ENCODE data around the gene ZNF638. TPM values are rescaled to one million over a fixed set of nuclear protein-coding genes. Genes with fewer than 3 reads are reported as not detected.

Gene ZNF638
- total RNA-seq, 1 donor: 152 TPM

DNA sequence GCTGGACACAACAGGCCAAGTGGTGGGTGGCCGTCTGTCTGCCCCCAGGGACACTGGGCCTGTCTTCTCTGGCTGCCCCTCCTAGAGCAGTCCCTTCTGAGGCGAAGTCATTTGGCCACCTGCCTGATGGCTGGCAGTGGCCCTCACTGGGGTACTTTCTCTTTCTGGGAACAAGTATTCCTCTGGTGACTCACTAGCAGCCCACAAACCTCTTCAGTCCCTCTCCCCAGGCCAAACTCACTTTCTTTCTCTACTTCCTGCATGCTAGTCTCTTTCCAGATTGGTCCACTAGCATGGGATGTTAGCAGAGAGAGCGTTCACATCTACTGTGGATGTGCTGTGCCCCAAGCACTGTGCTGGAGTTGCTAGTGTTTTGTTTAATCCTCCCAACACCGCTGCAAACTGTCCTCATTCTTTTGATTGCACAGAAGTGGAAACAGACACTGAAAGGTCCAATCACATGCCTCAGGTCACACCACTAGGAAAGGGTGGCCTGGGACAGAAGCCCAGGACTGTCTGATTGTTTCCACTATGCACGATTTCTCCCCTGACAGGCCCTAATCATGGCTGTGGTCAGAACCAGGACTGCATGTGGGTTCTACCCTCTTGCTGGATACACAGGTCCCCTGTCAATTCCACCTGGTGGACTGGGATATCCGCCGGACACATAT, 127.0 kb downstream of the ZNF638 start:
- Histone ChIP-seq H3K27ac (ENCODE audit: low read depth, low read length) (no peak overlapping the region), H3K9me3 (ENCODE audit: low read depth, low read length) (no peaks in the 10 kb centered on the region), H3K4me3 (ENCODE audit: insufficient read depth, low read length) (no peak overlapping the region), H3K4me2 (ENCODE audit: insufficient read depth, low read length) (no peak overlapping the region), H3K36me3 (ENCODE audit: insufficient read depth, low read length) (no peaks in the 10 kb centered on the region), H3K4me1 (ENCODE audit: insufficient read depth, low read length) (peaks cover 14% of the 10 kb centered on the region), H2AFZ (ENCODE audit: low read length) (peak overlapping the region; percentile 63), H3K27me3 (ENCODE audit: insufficient read depth, low read length) (peaks cover 9% of the 10 kb centered on the region), H4K20me1 (ENCODE audit: insufficient read depth, low read length) (no peaks in the 10 kb centered on the region), H3K79me2 (ENCODE audit: insufficient read depth, low read length) (no peaks in the 10 kb centered on the region)
- TF ChIP-seq, protein P1, sequence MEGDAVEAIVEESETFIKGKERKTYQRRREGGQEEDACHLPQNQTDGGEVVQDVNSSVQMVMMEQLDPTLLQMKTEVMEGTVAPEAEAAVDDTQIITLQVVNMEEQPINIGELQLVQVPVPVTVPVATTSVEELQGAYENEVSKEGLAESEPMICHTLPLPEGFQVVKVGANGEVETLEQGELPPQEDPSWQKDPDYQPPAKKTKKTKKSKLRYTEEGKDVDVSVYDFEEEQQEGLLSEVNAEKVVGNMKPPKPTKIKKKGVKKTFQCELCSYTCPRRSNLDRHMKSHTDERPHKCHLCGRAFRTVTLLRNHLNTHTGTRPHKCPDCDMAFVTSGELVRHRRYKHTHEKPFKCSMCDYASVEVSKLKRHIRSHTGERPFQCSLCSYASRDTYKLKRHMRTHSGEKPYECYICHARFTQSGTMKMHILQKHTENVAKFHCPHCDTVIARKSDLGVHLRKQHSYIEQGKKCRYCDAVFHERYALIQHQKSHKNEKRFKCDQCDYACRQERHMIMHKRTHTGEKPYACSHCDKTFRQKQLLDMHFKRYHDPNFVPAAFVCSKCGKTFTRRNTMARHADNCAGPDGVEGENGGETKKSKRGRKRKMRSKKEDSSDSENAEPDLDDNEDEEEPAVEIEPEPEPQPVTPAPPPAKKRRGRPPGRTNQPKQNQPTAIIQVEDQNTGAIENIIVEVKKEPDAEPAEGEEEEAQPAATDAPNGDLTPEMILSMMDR (IDR thresholded peaks at IDR 0.05; ENCODE audit: extremely low read depth, low read depth, low read length): no peak
- DNase-seq (ENCODE audit: insufficient read length, low spot score, missing footprints): peak; percentile 95

DNA sequence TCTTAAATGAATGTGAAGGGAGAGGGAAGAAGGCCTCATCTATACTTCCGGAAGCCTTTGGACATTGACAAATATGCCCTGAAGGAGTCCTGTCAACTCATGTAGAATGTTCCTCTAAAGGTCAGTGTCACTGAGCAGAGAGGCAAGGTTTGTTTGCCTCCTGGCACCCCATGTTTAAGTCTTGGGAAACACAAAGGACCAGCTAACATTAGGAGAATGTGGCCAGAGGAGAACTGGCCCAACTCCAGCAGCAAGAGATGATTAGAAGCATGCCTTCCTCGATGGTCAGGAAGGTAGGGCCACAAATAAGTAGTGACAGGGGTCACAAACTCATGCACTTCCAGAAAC, 127.5 kb downstream of the ZNF638 start:
- Histone ChIP-seq H3K27ac (ENCODE audit: low read depth, low read length) (no peak overlapping the region), H3K4me2 (ENCODE audit: insufficient read depth, low read length) (no peak overlapping the region), H4K20me1 (ENCODE audit: insufficient read depth, low read length) (no peaks in the 10 kb centered on the region), H3K79me2 (ENCODE audit: insufficient read depth, low read length) (no peaks in the 10 kb centered on the region), H3K36me3 (ENCODE audit: insufficient read depth, low read length) (no peaks in the 10 kb centered on the region), H3K4me3 (ENCODE audit: insufficient read depth, low read length) (no peak overlapping the region), H2AFZ (ENCODE audit: low read length) (no peak overlapping the region), H3K4me1 (ENCODE audit: insufficient read depth, low read length) (peaks cover 11% of the 10 kb centered on the region), H3K27me3 (ENCODE audit: insufficient read depth, low read length) (peaks cover 11% of the 10 kb centered on the region), H3K9me3 (ENCODE audit: low read depth, low read length) (no peaks in the 10 kb centered on the region)
- no peak for DNase-seq (ENCODE audit: insufficient read length, low spot score, missing footprints)
- TF ChIP-seq, protein P1 (IDR thresholded peaks at IDR 0.05; ENCODE audit: extremely low read depth, low read depth, low read length): no peak

DNA sequence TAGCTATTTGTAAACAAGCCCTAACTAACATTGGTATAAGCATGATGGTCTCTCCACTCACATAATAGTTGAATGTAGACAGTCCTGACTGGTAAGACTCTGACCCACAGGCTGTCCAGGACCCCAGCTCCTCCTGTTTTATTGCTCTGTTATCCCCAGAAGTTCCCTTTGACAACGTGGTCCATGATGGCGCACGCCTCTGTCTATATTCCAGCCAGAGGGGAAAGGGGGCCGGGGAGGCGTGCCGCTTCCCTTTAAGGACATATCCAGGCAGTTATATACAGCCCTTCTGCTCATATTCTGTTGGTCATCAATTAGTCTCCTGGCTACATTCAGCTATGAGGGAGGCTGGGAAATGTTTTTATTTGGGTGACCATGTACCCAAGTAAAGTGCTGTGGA, 128.5 kb downstream of the ZNF638 start:
- TF ChIP-seq, protein P1 (IDR thresholded peaks at IDR 0.05; ENCODE audit: extremely low read depth, low read depth, low read length): no peak
- Histone ChIP-seq H3K9me3 (ENCODE audit: low read depth, low read length) (no peaks in the 10 kb centered on the region), H3K4me3 (ENCODE audit: insufficient read depth, low read length) (no peak overlapping the region), H4K20me1 (ENCODE audit: insufficient read depth, low read length) (no peaks in the 10 kb centered on the region), H3K79me2 (ENCODE audit: insufficient read depth, low read length) (no peaks in the 10 kb centered on the region), H3K4me1 (ENCODE audit: insufficient read depth, low read length) (peaks cover 11% of the 10 kb centered on the region), H3K4me2 (ENCODE audit: insufficient read depth, low read length) (no peak overlapping the region), H3K27ac (ENCODE audit: low read depth, low read length) (no peak overlapping the region), H3K27me3 (ENCODE audit: insufficient read depth, low read length) (peaks cover 15% of the 10 kb centered on the region), H3K36me3 (ENCODE audit: insufficient read depth, low read length) (no peaks in the 10 kb centered on the region), H2AFZ (ENCODE audit: low read length) (no peak overlapping the region)
- no peak for DNase-seq (ENCODE audit: insufficient read length, low spot score, missing footprints)

DNA sequence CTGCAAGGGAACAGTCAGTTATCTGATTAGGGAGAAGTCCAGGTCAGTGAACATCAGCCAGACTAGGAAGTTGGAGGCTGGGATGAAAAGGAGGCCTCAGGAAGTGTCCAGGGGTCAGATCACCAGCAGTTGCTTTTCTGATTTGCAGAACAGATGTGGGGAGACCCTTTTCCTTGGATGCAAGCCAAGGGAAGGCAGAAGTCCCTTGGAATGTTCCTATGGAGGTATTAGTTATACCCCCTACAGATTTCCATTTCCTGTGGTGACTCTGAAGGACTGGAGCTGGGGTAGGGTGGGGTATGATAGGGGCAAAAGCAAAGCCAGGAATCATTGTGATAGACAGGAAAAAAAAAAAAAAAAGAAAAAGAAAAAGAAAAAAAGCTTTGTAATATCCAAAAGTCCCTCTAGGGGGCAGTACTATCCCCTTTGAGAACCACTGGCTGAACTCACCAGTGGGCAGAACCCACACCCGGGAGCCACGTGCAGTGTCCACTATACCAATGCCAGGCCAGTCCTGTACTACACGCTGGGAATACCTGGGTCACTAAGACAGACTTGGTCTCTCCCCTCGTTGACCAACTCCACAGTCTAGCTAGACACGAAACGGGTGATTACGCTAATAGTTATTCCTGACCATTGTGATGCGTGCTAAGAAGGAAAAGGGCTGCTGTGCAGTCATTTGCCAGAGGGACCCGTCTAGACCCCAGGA, 129.2 kb downstream of the ZNF638 start:
- Histone ChIP-seq H3K4me3 (ENCODE audit: insufficient read depth, low read length) (no peak overlapping the region), H3K36me3 (ENCODE audit: insufficient read depth, low read length) (no peaks in the 10 kb centered on the region), H2AFZ (ENCODE audit: low read length) (no peak overlapping the region), H3K9me3 (ENCODE audit: low read depth, low read length) (no peaks in the 10 kb centered on the region), H4K20me1 (ENCODE audit: insufficient read depth, low read length) (no peaks in the 10 kb centered on the region), H3K27me3 (ENCODE audit: insufficient read depth, low read length) (peaks cover 22% of the 10 kb centered on the region), H3K4me2 (ENCODE audit: insufficient read depth, low read length) (no peak overlapping the region), H3K4me1 (ENCODE audit: insufficient read depth, low read length) (peaks cover 11% of the 10 kb centered on the region), H3K79me2 (ENCODE audit: insufficient read depth, low read length) (no peaks in the 10 kb centered on the region), H3K27ac (ENCODE audit: low read depth, low read length) (no peak overlapping the region)
- peak; percentile 93 for DNase-seq (ENCODE audit: insufficient read length, low spot score, missing footprints)
- TF ChIP-seq, protein P1 (IDR thresholded peaks at IDR 0.05; ENCODE audit: extremely low read depth, low read depth, low read length): peak; percentile 74

Data from osteoblast (primary cell).